HepG2 (cell line): Measurements from ENCODE around the gene GPATCH2. TPM values are rescaled to one million over a fixed set of nuclear protein-coding genes. Genes with fewer than 3 reads are reported as not detected.

Experiments
- ATF4 ChIP-seq, 2 experiments: fragments of 450-650 bp in 1 of 2; sonication (generic) in 1 of 2; formaldehyde crosslinking; IDR thresholded peaks; 2 replicates each; pipeline versions ENCODE4 v1.5.0 to v1.8.0; 2020 to 2022; ENCODE audit warnings: mild to moderate bottlenecking in 1 of 2, missing genetic modification reagents in 1 of 2
- GFI1 ChIP-seq: sonication (generic); formaldehyde crosslinking; IDR thresholded peaks from 2 replicates; pipeline ENCODE4 v1.5.0; 2020; ENCODE audit warnings: missing genetic modification reagents, mild to moderate bottlenecking, borderline replicate concordance
- HDAC2 ChIP-seq: sonication (generic); formaldehyde crosslinking; IDR thresholded peaks from 2 replicates; pipeline ENCODE4 v1.4.0; 2020; ENCODE audit warnings: missing genetic modification reagents
- MTF1 ChIP-seq: sonication (generic); formaldehyde crosslinking; IDR thresholded peaks from 2 replicates; pipeline ENCODE4 v1.5.0; 2020; ENCODE audit warnings: missing genetic modification reagents
- NFIC ChIP-seq: IDR thresholded peaks from 2 replicates; pipeline ENCODE4 v1.6.1; 2012; ENCODE audit warnings: mild to moderate bottlenecking, low read length, inconsistent platforms
- SMAD3 ChIP-seq: sonication (generic); formaldehyde crosslinking; IDR thresholded peaks from 2 replicates; pipeline ENCODE4 v1.4.0; 2020; ENCODE audit warnings: missing genetic modification reagents
- THAP11 ChIP-seq: IDR thresholded peaks from 2 replicates; pipeline ENCODE4 v1.6.1; 2016; ENCODE audit warnings: missing biosample characterization, missing genetic modification reagents
- ZMYM4 ChIP-seq: sonication (generic); formaldehyde crosslinking; IDR thresholded peaks from 2 replicates; pipeline ENCODE4 v1.8.1; 2023; ENCODE audit warnings: mild to moderate bottlenecking, missing genetic modification reagents
- ZNF280D ChIP-seq: sonication (generic); formaldehyde crosslinking; IDR thresholded peaks from 2 replicates; pipeline ENCODE4 v1.5.1; 2020; ENCODE audit warnings: mild to moderate bottlenecking, missing genetic modification reagents
- ZNF547 ChIP-seq: sonication (generic); formaldehyde crosslinking; IDR thresholded peaks from 2 replicates; pipeline ENCODE4 v1.5.1; 2020; ENCODE audit warnings: mild to moderate bottlenecking, missing genetic modification reagents
- polyA plus RNA-seq, 8 experiments: library from polyadenylated mRNA; depleted of rRNA in 3 of 8; stranded (reverse) in 7 of 8; unstranded in 1 of 8; fragments of >200 nt; fragmentation: Illumina TruSeq in 4 of 8; extraction: Trizol in 4 of 8; gene quantifications; 2 replicates each; pipeline versions ENCODE4 v1.2.1 to v1.2.3, GENCODE V29; 2011 to 2016; ENCODE audit warnings: low read depth in 4 of 8, missing spikeins in 1 of 8, mixed read lengths in 1 of 8; ENCODE audit not compliant: insufficient read depth in 1 of 8
- total RNA-seq, 5 experiments: library from RNA; depleted of rRNA; stranded (reverse); fragments of >200 nt; fragmentation: Illumina TruSeq; extraction: Trizol; gene quantifications; 2 replicates each; pipeline ENCODE4 v1.2.3, GENCODE V29; 2016; ENCODE audit warnings: low read depth in 1 of 5
- TF ChIP-seq, protein P1 (sequence below): sonication (generic); formaldehyde crosslinking; IDR thresholded peaks from 2 replicates; pipeline ENCODE4 v1.4.0; 2020; ENCODE audit warnings: missing genetic modification reagents
- TF ChIP-seq, protein P2 (sequence below): sonication (generic); formaldehyde crosslinking; IDR thresholded peaks from 2 replicates; pipeline ENCODE4 v1.8.0; 2022; ENCODE audit warnings: missing genetic modification reagents, mild to moderate bottlenecking, inconsistent platforms, borderline replicate concordance
- TF ChIP-seq, protein P3 (sequence below): sonication (generic); formaldehyde crosslinking; IDR thresholded peaks from 2 replicates; pipeline ENCODE4 v1.4.0; 2020; ENCODE audit warnings: low read depth, missing genetic modification reagents
- TF ChIP-seq, protein P4 (sequence below): sonication (generic); formaldehyde crosslinking; IDR thresholded peaks from 2 replicates; pipeline ENCODE4 v1.4.0; 2020; ENCODE audit warnings: mild to moderate bottlenecking, missing genetic modification reagents, borderline replicate concordance

Gene GPATCH2
- total and polyA plus RNA-seq, 2 of the 13 experiments (the other 11 are each of a cell fraction or from before 2014, with no cell fraction given), result 3.5 to 15.7 TPM

DNA sequence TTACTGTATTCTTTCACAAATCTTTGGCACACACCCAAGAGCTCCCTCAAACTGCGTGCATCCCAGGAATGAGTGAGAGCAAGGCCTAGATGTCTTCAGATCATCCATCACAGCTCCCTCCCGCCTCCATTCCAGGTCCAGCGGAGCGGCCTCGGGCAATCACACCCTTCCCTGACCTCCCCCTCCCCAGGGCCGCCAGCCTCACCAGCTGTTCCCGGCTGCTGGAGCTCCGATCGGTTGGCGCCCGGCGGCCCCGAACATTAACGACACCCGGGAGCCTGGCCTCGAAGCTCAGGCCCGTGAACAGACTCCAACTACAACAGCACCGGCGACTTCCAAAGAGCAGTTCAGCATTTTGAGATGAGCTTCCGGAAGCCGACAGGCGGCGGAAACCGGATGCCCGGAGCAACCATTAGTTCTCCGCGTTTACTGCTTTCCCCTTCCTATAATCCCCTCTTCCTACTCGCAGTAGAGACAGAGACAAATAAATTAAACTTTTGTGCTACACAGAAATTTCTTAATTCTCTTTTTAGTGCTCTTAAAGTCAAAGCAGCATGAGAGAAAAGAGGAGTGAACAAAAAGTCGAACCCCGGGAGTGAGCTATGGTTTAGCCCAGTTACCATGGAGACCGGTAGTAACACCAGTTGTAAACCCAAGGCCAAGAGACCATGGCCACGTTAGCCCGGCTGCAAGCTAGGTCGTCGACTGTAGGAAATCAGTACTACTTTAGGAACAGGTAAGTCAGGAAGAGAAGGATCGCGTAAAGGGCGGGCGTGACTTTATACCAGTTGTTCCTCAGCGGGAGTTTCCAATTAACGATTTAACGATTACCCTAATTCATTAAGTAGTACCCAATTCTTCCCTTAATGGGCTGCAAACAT lies at the start of gene GPATCH2, which contains the start of gene SPATA17 (continued):
- 0 out of 2 replicates have a peak, but pooled peaks have one; percentile 38 for TF ChIP-seq ZNF280D
- TF ChIP-seq, protein P1, sequence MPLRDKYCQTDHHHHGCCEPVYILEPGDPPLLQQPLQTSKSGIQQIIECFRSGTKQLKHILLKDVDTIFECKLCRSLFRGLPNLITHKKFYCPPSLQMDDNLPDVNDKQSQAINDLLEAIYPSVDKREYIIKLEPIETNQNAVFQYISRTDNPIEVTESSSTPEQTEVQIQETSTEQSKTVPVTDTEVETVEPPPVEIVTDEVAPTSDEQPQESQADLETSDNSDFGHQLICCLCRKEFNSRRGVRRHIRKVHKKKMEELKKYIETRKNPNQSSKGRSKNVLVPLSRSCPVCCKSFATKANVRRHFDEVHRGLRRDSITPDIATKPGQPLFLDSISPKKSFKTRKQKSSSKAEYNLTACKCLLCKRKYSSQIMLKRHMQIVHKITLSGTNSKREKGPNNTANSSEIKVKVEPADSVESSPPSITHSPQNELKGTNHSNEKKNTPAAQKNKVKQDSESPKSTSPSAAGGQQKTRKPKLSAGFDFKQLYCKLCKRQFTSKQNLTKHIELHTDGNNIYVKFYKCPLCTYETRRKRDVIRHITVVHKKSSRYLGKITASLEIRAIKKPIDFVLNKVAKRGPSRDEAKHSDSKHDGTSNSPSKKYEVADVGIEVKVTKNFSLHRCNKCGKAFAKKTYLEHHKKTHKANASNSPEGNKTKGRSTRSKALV (CRISPR knock-in tag), result no peak
- TF ChIP-seq, protein P2, sequence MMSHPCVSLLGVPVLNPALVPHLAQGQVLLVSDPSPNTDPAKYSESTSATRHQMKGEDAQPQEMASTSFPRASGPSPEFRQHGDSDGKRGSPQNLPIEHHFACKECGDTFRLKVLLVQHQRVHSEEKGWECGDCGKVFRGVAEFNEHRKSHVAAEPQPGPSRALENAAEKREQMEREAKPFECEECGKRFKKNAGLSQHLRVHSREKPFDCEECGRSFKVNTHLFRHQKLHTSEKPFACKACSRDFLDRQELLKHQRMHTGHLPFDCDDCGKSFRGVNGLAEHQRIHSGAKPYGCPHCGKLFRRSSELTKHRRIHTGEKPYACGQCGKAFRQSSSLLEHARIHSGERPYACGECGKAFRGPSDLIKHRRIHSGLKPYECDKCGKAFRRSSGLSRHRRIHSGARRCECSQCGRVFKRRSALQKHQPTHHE (CRISPR knock-in tag), result peak; percentile 80; the same call in 1 of the 2 replicates
- TF ChIP-seq SMAD3 (CRISPR knock-in tag), result 0 out of 2 replicates have a peak, but pooled peaks have one; percentile 8
- peak; percentile 61 for TF ChIP-seq ZNF547 (CRISPR knock-in tag)
- TF ChIP-seq, protein P3, sequence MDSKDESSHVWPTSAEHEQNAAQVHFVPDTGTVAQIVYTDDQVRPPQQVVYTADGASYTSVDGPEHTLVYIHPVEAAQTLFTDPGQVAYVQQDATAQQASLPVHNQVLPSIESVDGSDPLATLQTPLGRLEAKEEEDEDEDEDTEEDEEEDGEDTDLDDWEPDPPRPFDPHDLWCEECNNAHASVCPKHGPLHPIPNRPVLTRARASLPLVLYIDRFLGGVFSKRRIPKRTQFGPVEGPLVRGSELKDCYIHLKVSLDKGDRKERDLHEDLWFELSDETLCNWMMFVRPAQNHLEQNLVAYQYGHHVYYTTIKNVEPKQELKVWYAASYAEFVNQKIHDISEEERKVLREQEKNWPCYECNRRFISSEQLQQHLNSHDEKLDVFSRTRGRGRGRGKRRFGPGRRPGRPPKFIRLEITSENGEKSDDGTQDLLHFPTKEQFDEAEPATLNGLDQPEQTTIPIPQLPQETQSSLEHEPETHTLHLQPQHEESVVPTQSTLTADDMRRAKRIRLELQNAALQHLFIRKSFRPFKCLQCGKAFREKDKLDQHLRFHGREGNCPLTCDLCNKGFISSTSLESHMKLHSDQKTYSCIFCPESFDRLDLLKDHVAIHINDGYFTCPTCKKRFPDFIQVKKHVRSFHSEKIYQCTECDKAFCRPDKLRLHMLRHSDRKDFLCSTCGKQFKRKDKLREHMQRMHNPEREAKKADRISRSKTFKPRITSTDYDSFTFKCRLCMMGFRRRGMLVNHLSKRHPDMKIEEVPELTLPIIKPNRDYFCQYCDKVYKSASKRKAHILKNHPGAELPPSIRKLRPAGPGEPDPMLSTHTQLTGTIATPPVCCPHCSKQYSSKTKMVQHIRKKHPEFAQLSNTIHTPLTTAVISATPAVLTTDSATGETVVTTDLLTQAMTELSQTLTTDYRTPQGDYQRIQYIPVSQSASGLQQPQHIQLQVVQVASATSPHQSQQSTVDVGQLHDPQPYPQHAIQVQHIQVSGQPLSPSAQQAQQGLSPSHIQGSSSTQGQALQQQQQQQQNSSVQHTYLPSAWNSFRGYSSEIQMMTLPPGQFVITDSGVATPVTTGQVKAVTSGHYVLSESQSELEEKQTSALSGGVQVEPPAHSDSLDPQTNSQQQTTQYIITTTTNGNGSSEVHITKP (CRISPR knock-in tag), result peak; percentile 100
- peak; percentile 77 for TF ChIP-seq THAP11
- 0 out of 2 replicates have a peak, but pooled peaks have one; percentile 28 for TF ChIP-seq HDAC2
- TF ChIP-seq ATF4 (CRISPR knock-in tag; IDR thresholded peaks at IDR 0.05), result 0 out of 4 replicates have a peak, but pooled peaks of 1 of the 2 experiments have one; percentile 24
- TF ChIP-seq NFIC, result peak; percentile 67; the same call in 1 of the 2 replicates
- TF ChIP-seq, protein P4, sequence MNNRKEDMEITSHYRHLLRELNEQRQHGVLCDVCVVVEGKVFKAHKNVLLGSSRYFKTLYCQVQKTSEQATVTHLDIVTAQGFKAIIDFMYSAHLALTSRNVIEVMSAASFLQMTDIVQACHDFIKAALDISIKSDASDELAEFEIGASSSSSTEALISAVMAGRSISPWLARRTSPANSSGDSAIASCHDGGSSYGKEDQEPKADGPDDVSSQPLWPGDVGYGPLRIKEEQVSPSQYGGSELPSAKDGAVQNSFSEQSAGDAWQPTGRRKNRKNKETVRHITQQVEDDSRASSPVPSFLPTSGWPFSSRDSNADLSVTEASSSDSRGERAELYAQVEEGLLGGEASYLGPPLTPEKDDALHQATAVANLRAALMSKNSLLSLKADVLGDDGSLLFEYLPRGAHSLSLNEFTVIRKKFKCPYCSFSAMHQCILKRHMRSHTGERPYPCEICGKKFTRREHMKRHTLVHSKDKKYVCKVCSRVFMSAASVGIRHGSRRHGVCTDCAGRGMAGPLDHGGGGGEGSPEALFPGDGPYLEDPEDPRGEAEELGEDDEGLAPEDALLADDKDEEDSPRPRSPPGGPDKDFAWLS (CRISPR knock-in tag), result no peak
- TF ChIP-seq ZMYM4 (CRISPR knock-in tag), result peak; percentile 88
- TF ChIP-seq GFI1 (CRISPR knock-in tag), result 0 out of 2 replicates have a peak, but pooled peaks have one; percentile 12
- no peak for TF ChIP-seq MTF1 (CRISPR knock-in tag)
